Esophagus squamous epithelium (tissue), 5 donors: ENCODE data around the gene LY6G6D. TPM values are rescaled to one million over a fixed set of nuclear protein-coding genes. Genes with fewer than 3 reads are reported as not detected.
A peak's percentile ranks its signal among the peaks of the same experiment; 100 is the strongest.

ENCODE experiments used
- DNase-seq: peaks from one replicate; lab custom pipeline; 2025; lab: John Stamatoyannopoulos, UW
- H3K27ac ChIP-seq, 4 donors: fragments of 200-600 bp; sonication (generic); one replicate each; pipeline ENCODE4 v1.5.1; 2016 to 2019; ENCODE audit warnings: mild to moderate bottlenecking in 1 of 4
- H3K27me3 ChIP-seq, 4 donors: fragments of 200-600 bp; sonication (generic); 1 replicate in 3 of 4; 2 replicates in 1 of 4; pipeline versions ENCODE4 v1.5.1 to v1.6.0; 2017 to 2021; ENCODE audit warnings: antibody characterized with exemption in 1 of 4
- H3K36me3 ChIP-seq, 3 donors: fragments of 200-600 bp; sonication (generic); one replicate each; pipeline ENCODE4 v1.5.1; 2016 to 2019
- H3K4me1 ChIP-seq, 3 donors: fragments of 200-600 bp; sonication (generic); one replicate each; pipeline ENCODE4 v1.5.1; 2017 to 2019
- H3K4me3 ChIP-seq, 4 donors: fragments of 200-600 bp; sonication (generic); 1 replicate in 3 of 4; 2 replicates in 1 of 4; pipeline ENCODE4 v1.5.1; 2016 to 2019; ENCODE audit warnings: mild to moderate bottlenecking in 2 of 4, moderate library complexity in 1 of 4
- H3K9me3 ChIP-seq, 3 donors: fragments of 200-600 bp; sonication (generic); one replicate each; pipeline ENCODE4 v1.5.1; 2016 to 2019
- CTCF ChIP-seq, 6 experiments: fragments of 450-650 bp in 4 of 6; fragments of 200-600 bp in 2 of 6; sonication (generic) in 2 of 6; IDR thresholded peaks; one replicate each; pipeline ENCODE4 v1.5.1; 2016 to 2019; ENCODE audit warnings: antibody characterized with exemption in 6 of 6, mild to moderate bottlenecking in 4 of 6, moderate library complexity in 4 of 6
- POLR2A ChIP-seq, 4 donors: fragments of 450-650 bp; IDR thresholded peaks; one replicate each; pipeline ENCODE4 v1.6.1; 2017; ENCODE audit warnings: antibody characterized with exemption in 4 of 4, mild to moderate bottlenecking in 4 of 4, moderate library complexity in 3 of 4
- WGBS, 2 donors: methylation state at CpG; one replicate each; pipeline ENCODE4 v1.1.5; 2018; 5-methylcytosine and 5-hydroxymethylcytosine counted together
- intact Hi-C: fragments of 100-400 bp; cut with DNase I; formaldehyde crosslinking; loops from one replicate; pipeline ENCODE4 v1.15.0; 2022
- total RNA-seq, 4 donors: library from RNA; depleted of rRNA; stranded (reverse); fragments of >200 nt; gene quantifications; one replicate each; pipeline ENCODE4 v1.1.0, GENCODE V29; 2016
- donor health status: DM: yes; HTN: yes; CAD: no.

LY6G6D gene
- total RNA-seq, 4 donors from 2014 or later = not detected

- DNase-seq = no peak
- WGBS, 2 donors = 82 to 84% methylated on average over 5 of the region's 5 CpGs
- intact Hi-C loops = no loop called here
- no peaks in the 10 kb centered on the region for H3K9me3 ChIP-seq
- no peak for TF ChIP-seq POLR2A (IDR thresholded peaks at IDR 0.05)
- no peak for TF ChIP-seq CTCF (IDR thresholded peaks at IDR 0.05)
- H3K4me1 ChIP-seq = peaks cover 14 to 48% (median 21%) of the 10 kb centered on the region in 3 donors
- H3K36me3 ChIP-seq = peaks cover 0 to 54% (median 14%) of the 10 kb centered on the region in 3 donors
- peak overlapping the region in 1 of 4 donors; percentile 99 for H3K27ac ChIP-seq
- no peaks in the 10 kb centered on the region for H3K27me3 ChIP-seq
- H3K4me3 ChIP-seq = no peak overlapping the region
Observed at GRCh38 chr6:31700740-31701401, 14.3 kb upstream of the LY6G6D start.

GRCh38 chr6:31701666-31702404, 13.3 kb upstream of the LY6G6D start:
- DNase-seq = no peak
- H3K27me3 ChIP-seq = no peaks in the 10 kb centered on the region
- H3K27ac ChIP-seq = peak overlapping the region in 3 of 4 donors; percentile 96 to 99 (median 99)
- no peaks in the 10 kb centered on the region for H3K9me3 ChIP-seq
- H3K36me3 ChIP-seq = peaks cover 0 to 44% (median 5%) of the 10 kb centered on the region in 3 donors
- H3K4me1 ChIP-seq = peaks cover 14 to 48% (median 21%) of the 10 kb centered on the region in 3 donors
- intact Hi-C loops = no loop called here
- WGBS, 2 donors = 21 to 39% methylated on average over 4 to 7 of the region's 7 CpGs
- peak overlapping the region; percentile 64 to 96 (median 81) for H3K4me3 ChIP-seq
- TF ChIP-seq CTCF (IDR thresholded peaks at IDR 0.05) = no peak
- no peak for TF ChIP-seq POLR2A (IDR thresholded peaks at IDR 0.05)

GRCh38 chr6:31702405-31702818, 12.7 kb upstream of the LY6G6D start:
- WGBS, 2 donors = 0 to 1% methylated on average over 10 of the region's 10 CpGs
- TF ChIP-seq CTCF (IDR thresholded peaks at IDR 0.05) (no peak), POLR2A (IDR thresholded peaks at IDR 0.05) (no peak)
- Histone ChIP-seq H3K4me3 (peak overlapping the region; percentile 64 to 96 (median 81)), H3K36me3 (peaks cover 0 to 38% (median 4%) of the 10 kb centered on the region in 3 donors), H3K27ac (peak overlapping the region; percentile 96 to 99 (median 99)), H3K4me1 (peaks cover 14 to 48% (median 21%) of the 10 kb centered on the region in 3 donors), H3K27me3 (no peaks in the 10 kb centered on the region), H3K9me3 (no peaks in the 10 kb centered on the region)
- DNase-seq = no peak
- intact Hi-C loops = no loop called here

DNA sequence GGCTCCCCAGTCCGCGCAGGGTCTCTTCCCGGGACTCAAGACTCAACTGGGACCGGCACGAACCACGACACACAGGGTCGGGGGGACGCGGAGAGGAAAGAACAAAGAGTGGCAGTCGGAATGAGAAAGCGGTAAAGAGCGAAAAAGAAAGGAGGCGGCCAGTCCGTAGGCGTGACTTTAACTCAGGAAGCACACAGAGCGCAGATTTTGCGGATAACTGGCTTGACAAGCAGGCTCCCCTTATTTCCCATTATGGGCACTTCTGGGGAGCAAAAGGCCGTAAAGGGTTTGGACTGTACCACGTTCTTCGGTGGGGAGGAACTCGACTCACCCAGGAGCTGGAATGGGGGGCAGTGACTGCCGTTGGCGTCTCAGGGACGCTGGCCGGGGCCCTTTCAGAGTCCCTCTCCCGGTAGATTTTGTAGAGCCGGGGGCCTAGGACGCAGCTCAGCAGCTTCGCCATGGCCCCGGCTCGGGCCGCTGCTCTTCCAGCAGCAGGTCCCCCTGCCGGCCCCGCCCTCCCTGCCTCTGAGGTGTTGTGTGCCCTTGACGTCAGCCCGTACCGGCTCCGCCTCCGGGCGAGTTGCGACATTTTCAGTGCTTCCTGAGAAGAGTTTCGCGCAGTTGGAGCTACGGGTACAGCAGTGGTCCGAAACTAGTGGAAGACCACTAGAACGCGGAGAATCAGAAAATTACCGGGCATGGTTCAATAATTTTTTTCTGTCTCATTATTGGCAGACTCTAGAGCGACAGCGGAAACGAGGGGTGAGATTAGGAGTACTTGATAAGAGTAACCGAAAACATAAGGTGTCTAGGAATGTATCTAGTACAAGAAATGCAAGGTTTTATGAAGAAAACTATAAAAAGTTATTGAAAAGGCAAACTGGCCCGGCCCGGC, 12.1 kb upstream of the LY6G6D start, which contains the start of gene ABHD16A:
Gene ABHD16A (minus strand): TSS at position 506 of the 898 bp plus-strand sequence. CDS start 43 bp downstream, at position 463.
- peak in 3 of 4 donors; percentile 93 to 99 (median 98) for TF ChIP-seq POLR2A (IDR thresholded peaks at IDR 0.05)
- peak in 4 of 6 experiments; percentile 25 to 42 (median 34) for TF ChIP-seq CTCF (IDR thresholded peaks at IDR 0.05)
- Histone ChIP-seq H3K9me3 (no peaks in the 10 kb centered on the region), H3K4me3 (peak within 1 kb of the TSS; percentile 64 to 96 (median 81)), H3K27me3 (no peaks in the 10 kb centered on the region), H3K36me3 (peaks cover 0 to 32% (median 4%) of the 10 kb centered on the region in 3 donors), H3K27ac (peak within 1 kb of the TSS; percentile 96 to 99 (median 99)), H3K4me1 (peaks cover 14 to 43% (median 21%) of the 10 kb centered on the region in 3 donors)
- DNase-seq = peak; percentile 88
- intact Hi-C loops = no loop called here
- WGBS, 2 donors = 0 to 1% methylated on average over 24 to 42 of the region's 54 CpGs
